Natural killer cell treated with Interleukin-12 subunit alpha and Interleukin-12 subunit beta and Interleukin-15 and Interleukin-18, amount 100 ng/mL, for 72 hours (primary cell): ENCODE results near the gene KRIT1. TPM values are rescaled to one million over a fixed set of nuclear protein-coding genes. Genes with fewer than 3 reads are reported as not detected.
A peak's percentile ranks its signal among the peaks of the same experiment; 100 is the strongest.
"Not testable (repeated sequence)": the region's sequence is repeated elsewhere in the genome, so short reads cannot be mapped to it uniquely, and the experiment has no call there.

ENCODE experiments used
- ATAC-seq, 2 donors: fragments of 150-1000 bp; cut with Tn5 transposase in 1 of 2; sonication (Bioruptor Pico), chemical (Tn5 transposase) in 1 of 2; 2 replicates each; pipeline ENCODE4 v1.10.0; 2021
- DNase-seq: peaks from one replicate; pipeline ENCODE4 v3.0.0; 2022; ENCODE audit warnings: low spot score
- H3K27ac Mint-ChIP-seq, 2 donors: 1 replicate in 1 of 2; 2 replicates in 1 of 2; pipeline ENCODE4 v1.8.0; 2022; ENCODE audit warnings: mixed read lengths in 2 of 2, mild to moderate bottlenecking in 1 of 2, moderate library complexity in 1 of 2
- H3K27me3 Mint-ChIP-seq, 2 donors: 1 replicate in 1 of 2; 2 replicates in 1 of 2; pipeline ENCODE4 v1.8.0; 2022; ENCODE audit warnings: mixed read lengths in 2 of 2
- H3K36me3 Mint-ChIP-seq: one replicate; pipeline ENCODE4 v1.8.0; 2022; ENCODE audit warnings: mixed read lengths
- H3K4me1 Mint-ChIP-seq, 2 donors: 1 replicate in 1 of 2; 2 replicates in 1 of 2; pipeline ENCODE4 v1.8.0; 2022; ENCODE audit warnings: low read depth in 2 of 2, mixed read lengths in 2 of 2, mild to moderate bottlenecking in 1 of 2
- H3K4me3 Mint-ChIP-seq: one replicate; pipeline ENCODE4 v1.8.0; 2022; ENCODE audit warnings: mixed read lengths
- H3K9me3 Mint-ChIP-seq: 2 replicates; pipeline ENCODE4 v1.8.0; 2022; ENCODE audit warnings: mixed read lengths
- total RNA-seq, 2 donors: library from RNA; stranded (reverse); gene quantifications; one replicate each; pipeline ENCODE4 v1.2.3, GENCODE V29; 2022

The KRIT1 gene
- total RNA-seq, 2 donors from 2014 or later: 51.6 to 61.0 TPM

DNA sequence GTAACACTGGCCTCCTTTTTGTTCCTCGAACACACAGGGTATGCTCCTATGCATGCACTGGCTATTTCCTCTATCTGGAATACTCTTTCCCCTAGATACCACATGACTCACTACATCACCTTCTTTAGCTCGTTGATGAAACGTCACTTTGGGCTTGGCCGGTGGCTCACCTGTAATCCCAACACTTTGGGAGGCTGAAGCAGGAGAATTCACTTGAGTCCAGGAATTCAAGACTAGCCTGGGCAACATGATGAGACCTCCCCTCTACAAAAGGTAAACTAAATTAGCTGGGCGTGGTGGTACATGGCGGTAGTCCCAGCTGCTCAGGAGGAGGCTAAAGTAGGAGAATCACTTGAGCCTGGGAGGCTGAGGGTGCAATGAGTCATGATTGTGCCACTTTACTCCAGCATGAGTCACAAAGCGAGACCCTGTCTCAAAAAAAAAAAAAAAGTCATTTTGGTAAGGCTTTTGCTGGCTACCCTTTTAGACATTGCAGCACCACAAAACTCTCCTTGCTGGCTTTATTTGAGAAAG lies 14.6 kb upstream of the KRIT1 start:
- Mint-ChIP-seq H3K9me3 (no peaks in the 10 kb centered on the region), H3K36me3 (no peaks in the 10 kb centered on the region), H3K27ac (no peak overlapping the region), H3K4me3 (no peak overlapping the region), H3K4me1 (peaks cover 11 to 20% of the 10 kb centered on the region in 2 donors), H3K27me3 (no peaks in the 10 kb centered on the region)
- no peak for DNase-seq
- no peak for ATAC-seq

DNA sequence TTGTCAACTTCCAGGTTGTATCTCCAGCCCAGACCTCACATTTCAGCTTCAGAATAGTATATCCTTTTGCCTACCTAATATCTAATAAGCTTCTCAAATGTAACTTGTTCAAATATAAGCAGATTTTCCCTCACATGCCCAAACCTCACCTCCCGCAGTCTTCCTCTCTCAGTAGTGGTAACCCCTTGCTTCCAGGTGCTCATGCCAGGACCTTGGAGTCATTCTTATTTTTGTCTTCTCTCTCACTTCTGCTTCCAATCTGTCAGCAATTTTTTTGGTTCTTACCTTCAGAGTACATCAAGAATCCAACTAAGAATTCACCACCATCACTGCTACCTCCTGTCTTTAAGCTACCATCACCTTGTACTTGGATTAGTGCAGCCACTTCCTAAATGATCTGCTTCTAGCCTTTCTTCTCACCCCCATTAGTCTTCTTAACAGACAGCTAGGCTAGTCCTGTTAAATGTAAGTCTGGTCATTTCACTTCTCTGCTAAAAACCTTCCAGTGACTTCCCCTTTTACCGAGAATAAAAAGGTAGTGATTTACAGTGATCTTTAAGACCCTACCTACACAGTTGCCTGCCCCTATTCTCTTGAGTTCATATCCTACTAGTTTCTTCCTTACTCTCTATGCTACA lies 14.0 kb upstream of the KRIT1 start:
- peaks cover 15 to 26% of the 10 kb centered on the region in 2 donors for H3K4me1 Mint-ChIP-seq
- H3K4me3 Mint-ChIP-seq: no peak overlapping the region
- H3K27ac Mint-ChIP-seq: no peak overlapping the region
- no peaks in the 10 kb centered on the region for H3K27me3 Mint-ChIP-seq
- no peak for DNase-seq
- peaks cover 4% of the 10 kb centered on the region for H3K9me3 Mint-ChIP-seq
- ATAC-seq: no peak
- H3K36me3 Mint-ChIP-seq: peaks cover 5% of the 10 kb centered on the region

DNA sequence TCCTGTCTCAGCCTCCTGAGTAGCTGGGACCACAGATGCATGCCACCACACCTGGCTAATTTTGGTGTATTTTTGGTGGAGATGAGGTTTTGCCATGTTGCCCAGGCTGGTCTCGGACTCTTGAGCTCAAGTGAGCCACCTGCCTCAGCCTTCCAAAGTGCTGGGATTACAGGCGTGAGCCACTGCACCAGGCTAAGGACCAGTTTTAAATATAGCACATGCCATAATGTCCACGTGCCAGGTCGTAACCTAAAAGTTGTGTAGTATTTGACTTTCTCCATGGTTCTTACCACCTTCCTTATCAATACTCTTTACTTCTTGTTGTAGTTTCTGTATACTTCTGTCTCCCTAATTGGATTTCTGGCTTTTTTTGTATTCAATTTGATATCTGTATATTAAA lies 13.3 kb upstream of the KRIT1 start:
- H3K4me1 Mint-ChIP-seq: peaks cover 16 to 27% of the 10 kb centered on the region in 2 donors
- peaks cover 4% of the 10 kb centered on the region for H3K9me3 Mint-ChIP-seq
- H3K27me3 Mint-ChIP-seq: no peaks in the 10 kb centered on the region
- DNase-seq: no peak
- H3K4me3 Mint-ChIP-seq: no peak overlapping the region
- peaks cover 5% of the 10 kb centered on the region for H3K36me3 Mint-ChIP-seq
- no peak for ATAC-seq
- no peak overlapping the region for H3K27ac Mint-ChIP-seq

DNA sequence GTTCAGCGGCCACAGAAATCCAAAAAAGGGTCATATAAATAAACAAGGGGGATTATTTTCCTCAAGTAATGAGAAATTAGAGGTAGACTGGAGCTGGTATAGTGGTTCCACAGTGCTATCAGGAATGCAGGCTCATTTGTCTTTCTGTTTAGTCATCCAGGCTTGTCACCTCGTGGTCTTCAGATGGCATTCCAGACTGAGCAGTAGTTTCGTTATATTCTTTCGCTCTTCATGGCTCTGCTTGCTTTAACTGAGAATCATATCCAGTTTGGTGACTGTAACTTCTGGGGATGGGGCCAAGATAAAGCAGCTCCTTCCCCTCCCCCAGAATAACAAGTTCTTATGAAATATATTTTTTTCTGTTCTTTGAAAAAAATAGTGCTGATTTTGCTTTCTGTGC lies 9.6 kb upstream of the KRIT1 start:
- no peak for ATAC-seq
- Mint-ChIP-seq H3K27ac (no peak overlapping the region), H3K4me1 (peaks cover 22 to 28% of the 10 kb centered on the region in 2 donors), H3K4me3 (no peak overlapping the region), H3K27me3 (no peaks in the 10 kb centered on the region), H3K36me3 (peaks cover 5% of the 10 kb centered on the region), H3K9me3 (peaks cover 4% of the 10 kb centered on the region)
- no peak for DNase-seq

DNA sequence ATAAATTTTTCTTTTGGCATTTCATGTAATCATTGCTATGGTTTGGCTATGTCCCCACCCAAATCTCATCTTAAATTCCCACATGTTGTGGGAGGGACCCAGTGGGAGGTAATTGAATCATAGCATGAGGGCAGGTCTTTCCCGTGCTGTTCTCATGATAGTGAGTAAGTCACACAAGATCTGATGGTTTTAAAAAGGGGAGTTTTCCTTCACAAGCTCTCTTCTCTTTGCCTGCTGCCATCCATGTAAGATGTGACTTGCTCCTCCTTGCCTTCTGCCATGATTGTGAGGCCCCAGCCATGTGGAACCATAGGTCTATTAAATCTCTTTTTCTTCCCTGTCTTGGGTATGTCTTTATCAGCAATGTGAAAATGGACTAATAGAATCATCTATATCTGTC lies 9.1 kb upstream of the KRIT1 start:
- peaks cover 17 to 23% of the 10 kb centered on the region in 2 donors for H3K4me1 Mint-ChIP-seq
- not testable (repeated sequence) for ATAC-seq, H3K27me3 Mint-ChIP-seq, DNase-seq, H3K4me3 Mint-ChIP-seq, H3K27ac Mint-ChIP-seq, H3K36me3 Mint-ChIP-seq, H3K9me3 Mint-ChIP-seq

DNA sequence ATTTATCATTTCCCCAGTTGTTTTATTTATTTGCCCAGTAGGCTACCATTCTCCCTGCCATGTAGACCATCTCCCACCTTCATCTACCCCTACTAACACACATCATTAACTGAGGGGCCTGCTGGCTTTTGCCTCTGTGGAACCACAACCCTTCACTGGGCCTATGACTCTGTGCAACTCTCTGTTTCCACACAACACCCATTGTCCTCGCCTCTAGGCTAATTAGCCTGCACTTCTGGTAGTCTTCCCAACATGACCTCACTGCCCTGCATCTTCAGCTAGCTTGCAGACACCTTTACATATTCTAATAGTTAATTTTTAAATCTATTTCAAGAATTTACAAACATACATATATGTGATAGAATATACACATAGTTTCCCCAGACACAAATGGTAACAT lies 7.5 kb upstream of the KRIT1 start:
- ATAC-seq (no peak), DNase-seq (no peak)
- Mint-ChIP-seq H3K4me3 (no peak overlapping the region), H3K36me3 (peaks cover 5% of the 10 kb centered on the region), H3K4me1 (peaks cover 15 to 21% of the 10 kb centered on the region in 2 donors), H3K27ac (no peak overlapping the region), H3K27me3 (no peaks in the 10 kb centered on the region), H3K9me3 (peaks cover 4% of the 10 kb centered on the region)

DNA sequence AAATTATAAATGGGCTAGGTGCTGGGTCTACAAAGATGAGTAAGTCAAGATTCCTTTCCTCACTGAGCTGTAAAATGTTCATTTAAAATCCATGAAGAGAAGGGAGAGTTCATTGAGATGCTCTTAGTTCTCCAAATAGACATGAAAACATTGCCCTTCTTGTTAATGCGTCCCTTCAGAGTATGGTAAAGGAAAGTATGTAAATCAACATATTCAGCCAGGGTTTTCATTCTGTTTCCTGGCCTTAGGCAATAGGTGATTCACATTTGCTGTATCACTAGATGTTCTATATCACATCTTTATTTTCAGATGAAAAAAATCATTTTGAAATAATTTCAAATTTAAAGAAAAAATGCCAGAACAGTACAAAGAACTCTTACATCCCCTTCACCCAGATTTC lies 5.5 kb upstream of the KRIT1 start:
- Mint-ChIP-seq H3K4me1 (peaks cover 29 to 34% of the 10 kb centered on the region in 2 donors), H3K36me3 (peaks cover 5% of the 10 kb centered on the region), H3K4me3 (no peak overlapping the region), H3K27ac (no peak overlapping the region), H3K27me3 (no peaks in the 10 kb centered on the region), H3K9me3 (peaks cover 4% of the 10 kb centered on the region)
- no peak for ATAC-seq
- no peak for DNase-seq

DNA sequence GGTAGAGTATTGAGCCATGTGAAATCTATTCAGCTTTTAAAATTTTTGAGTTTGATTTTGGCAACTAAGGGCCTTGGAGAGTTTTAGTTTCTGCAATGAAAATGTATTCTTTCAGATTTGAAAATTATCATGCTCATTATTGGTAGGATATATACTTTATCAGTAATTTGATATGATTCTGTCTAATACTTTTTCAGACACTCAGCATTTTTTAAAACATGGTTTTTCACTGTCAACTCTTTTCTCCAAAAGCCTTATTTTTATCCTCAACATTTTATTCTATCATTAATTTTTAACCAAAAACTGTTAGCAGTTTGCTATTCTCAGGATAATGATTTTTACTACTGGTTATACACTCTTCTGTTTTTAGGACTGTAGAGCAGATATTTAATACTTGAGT lies 4.9 kb upstream of the KRIT1 start:
- Mint-ChIP-seq H3K36me3 (peaks cover 5% of the 10 kb centered on the region), H3K4me3 (no peak overlapping the region), H3K9me3 (peaks cover 4% of the 10 kb centered on the region), H3K4me1 (peaks cover 31 to 34% of the 10 kb centered on the region in 2 donors), H3K27me3 (no peaks in the 10 kb centered on the region), H3K27ac (no peak overlapping the region)
- no peak for ATAC-seq
- no peak for DNase-seq

DNA sequence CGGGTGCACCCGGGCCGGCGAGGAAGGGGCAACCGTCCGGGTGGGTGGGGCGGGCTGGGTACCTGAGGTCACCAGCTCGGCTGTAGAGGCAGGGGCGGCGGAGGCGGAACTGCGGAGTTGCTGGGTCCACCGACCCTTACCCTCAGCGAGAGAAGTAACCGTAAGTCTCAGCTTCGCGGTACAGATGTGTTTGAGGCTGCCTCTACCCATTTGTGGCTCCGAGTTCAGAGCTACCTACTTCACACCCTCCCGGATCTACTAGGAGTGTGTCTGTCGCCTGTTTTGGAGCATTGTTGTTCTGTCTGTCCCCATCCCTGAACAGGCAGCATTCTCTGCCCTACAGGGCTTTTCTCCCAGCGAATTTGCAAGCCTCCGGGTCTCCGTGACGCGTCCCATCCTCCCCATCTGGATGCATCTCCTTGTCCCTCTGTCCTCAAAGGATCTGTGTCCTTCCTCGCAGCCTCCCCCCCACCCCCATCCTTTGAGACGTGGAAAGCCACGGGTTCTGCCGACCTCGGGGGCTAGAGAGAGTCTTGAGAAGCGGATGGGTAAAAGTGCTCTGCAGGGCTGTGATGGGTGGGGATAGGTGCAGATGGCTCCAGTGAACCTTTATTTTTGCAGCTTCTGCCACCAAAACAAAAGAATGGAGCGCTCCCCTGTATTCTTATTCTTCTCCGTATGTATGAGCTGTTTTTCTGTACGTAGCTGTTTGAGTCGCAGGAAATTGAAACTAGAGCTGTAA lies 817 bp upstream of the KRIT1 start:
- H3K27me3 Mint-ChIP-seq: no peaks in the 10 kb centered on the region
- ATAC-seq: peak; percentile 2 to 46
- DNase-seq: no peak
- H3K36me3 Mint-ChIP-seq: peaks cover 4% of the 10 kb centered on the region
- no peaks in the 10 kb centered on the region for H3K9me3 Mint-ChIP-seq
- peaks cover 33 to 41% of the 10 kb centered on the region in 2 donors for H3K4me1 Mint-ChIP-seq
- peak overlapping the region; percentile 100 for H3K4me3 Mint-ChIP-seq
- H3K27ac Mint-ChIP-seq: peak overlapping the region; percentile 86 to 100

DNA sequence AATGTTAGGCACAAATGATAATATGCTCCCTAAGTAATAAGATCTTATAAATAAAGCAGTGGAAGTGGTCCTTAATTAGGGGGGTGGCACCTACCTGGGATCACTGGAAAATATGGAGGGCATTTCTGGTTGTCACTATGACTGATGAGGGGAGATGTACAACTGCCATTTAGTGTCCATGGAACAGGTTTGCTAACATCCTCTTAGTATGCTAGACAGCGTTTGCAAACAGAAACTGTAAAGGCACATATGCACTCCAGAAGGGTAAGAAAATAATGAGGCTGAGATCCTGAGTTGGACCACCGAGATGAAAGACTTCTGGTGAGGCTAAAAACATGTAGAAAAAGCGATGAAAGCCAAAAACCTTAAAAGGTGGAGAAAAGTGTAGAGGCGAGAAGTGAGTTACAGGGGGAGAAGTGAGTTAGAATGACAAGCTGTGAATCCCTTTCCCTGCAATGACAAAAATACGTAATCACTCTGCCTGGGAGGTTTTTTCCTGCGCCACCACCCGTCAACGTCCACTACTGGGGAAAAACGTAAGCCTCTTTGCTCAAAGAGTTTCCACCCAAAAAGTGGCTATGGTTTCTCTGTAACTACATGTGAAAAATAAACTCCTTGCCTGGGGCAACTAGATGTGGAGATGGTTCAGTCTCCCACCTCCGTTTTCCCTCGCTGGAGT lies 767 bp downstream of the KRIT1 start:
- DNase-seq (no peak), ATAC-seq (peak in 1 of 2 donors; percentile 1)
- no peaks in the 10 kb centered on the region for H3K27me3 Mint-ChIP-seq
- H3K4me1 Mint-ChIP-seq: peaks cover 33 to 39% of the 10 kb centered on the region in 2 donors
- H3K36me3 Mint-ChIP-seq: peaks cover 4% of the 10 kb centered on the region
- no peaks in the 10 kb centered on the region for H3K9me3 Mint-ChIP-seq
- H3K4me3 Mint-ChIP-seq: peak overlapping the region; percentile 100
- H3K27ac Mint-ChIP-seq: peak overlapping the region; percentile 99 to 100

DNA sequence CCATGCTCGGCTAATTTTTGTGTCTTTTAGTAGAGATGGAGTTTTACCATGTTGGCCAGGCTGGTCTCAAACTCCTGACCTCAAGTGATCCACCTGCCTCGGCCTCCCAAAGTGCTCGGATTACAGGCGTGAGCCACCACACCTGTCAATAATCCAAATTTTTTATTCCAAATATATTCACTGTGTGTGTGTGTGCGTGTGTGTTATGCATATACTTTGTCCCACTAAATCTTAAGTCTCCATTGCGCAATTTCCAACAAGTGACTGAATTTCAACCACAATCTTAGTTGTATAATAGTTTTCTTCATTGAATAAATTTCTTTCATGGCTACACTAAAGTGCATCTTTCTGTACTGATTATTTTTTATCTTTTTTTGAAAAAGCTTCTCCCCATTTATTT lies 2.7 kb downstream of the KRIT1 start:
- H3K9me3 Mint-ChIP-seq: no peaks in the 10 kb centered on the region

DNA sequence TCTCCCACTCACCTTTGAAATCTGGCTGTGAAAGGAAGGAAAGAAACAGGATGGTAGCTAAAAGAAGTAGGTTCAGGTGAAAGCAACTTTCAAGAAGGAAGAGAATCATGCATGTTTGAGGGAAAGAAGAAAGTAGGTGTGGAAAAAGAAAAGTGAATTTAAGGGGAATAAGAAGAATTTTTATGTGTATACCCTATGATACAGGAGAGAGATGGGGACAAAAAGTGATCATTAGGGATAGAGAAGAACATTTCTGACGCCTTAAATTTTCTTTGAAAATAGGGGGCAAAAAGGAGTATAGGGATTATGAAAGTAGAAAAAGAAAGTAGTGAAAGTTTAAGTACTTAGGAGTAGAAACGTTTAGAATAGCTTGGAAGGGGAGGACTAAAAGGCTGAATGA lies 15.2 kb downstream of the KRIT1 start:
- H3K9me3 Mint-ChIP-seq: peaks cover 3% of the 10 kb centered on the region
- peaks cover 0 to 3% of the 10 kb centered on the region in 2 donors for H3K4me1 Mint-ChIP-seq
- ATAC-seq (no peak), DNase-seq (no peak)
- no peaks in the 10 kb centered on the region for H3K27me3 Mint-ChIP-seq
- peaks cover 39% of the 10 kb centered on the region for H3K36me3 Mint-ChIP-seq
- no peak overlapping the region for H3K27ac Mint-ChIP-seq
- no peak overlapping the region for H3K4me3 Mint-ChIP-seq

More for the DNA sequence above, 2.7 kb downstream of the KRIT1 start:
- Mint-ChIP-seq H3K27ac (no peak overlapping the region), H3K4me3 (no peak overlapping the region), H3K4me1 (peaks cover 30 to 35% of the 10 kb centered on the region in 2 donors), H3K36me3 (peaks cover 4% of the 10 kb centered on the region), H3K27me3 (no peaks in the 10 kb centered on the region)
- ATAC-seq (no peak), DNase-seq (no peak)

DNA sequence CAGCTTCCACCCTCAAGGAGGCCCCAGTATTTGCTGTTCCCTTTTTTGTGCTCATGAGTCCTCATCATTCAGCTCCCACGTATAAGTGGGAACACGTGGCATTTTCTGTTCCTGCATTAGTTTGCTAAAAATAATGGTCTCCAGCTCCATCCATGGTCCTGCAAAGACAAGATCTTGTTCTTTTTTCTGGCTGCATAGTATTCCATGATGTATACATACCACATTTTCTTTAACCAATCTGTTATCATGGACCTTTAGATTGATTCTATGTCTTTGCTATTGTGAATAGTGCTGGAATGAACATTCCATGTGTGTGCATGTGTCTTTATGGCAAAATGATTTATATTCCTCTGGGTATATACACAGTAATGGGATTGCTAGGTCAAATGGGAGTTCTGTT lies 17.0 kb downstream of the KRIT1 start:
- Mint-ChIP-seq H3K36me3 (peaks cover 41% of the 10 kb centered on the region), H3K27ac (no peak overlapping the region), H3K4me1 (peaks cover 0 to 3% of the 10 kb centered on the region in 2 donors), H3K27me3 (no peaks in the 10 kb centered on the region), H3K9me3 (peaks cover 3% of the 10 kb centered on the region), H3K4me3 (no peak overlapping the region)
- DNase-seq (no peak), ATAC-seq (no peak)

DNA sequence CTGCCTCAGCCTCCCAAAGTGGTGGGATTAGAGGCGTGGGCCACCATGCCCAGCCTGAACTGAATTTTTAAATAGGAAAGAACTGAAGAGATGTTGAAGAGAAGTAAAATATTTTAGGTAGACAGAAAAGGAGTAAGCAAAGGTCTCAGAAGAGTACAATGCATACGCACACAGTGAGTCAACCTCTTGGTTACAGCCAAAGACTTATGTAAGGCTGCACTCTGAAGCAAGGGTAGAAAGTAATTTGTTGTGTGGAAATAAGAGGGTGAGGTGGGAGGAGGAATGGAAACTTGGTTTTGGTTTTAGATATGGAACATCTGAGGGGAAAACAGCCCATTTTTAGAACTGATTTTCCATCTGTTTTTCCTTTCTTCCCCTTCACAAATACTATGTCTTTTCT lies 17.6 kb downstream of the KRIT1 start:
- H3K36me3 Mint-ChIP-seq: peaks cover 41% of the 10 kb centered on the region
- H3K4me1 Mint-ChIP-seq: peaks cover 0 to 3% of the 10 kb centered on the region in 2 donors
- no peak for DNase-seq
- no peak for ATAC-seq
- H3K4me3 Mint-ChIP-seq: no peak overlapping the region
- no peaks in the 10 kb centered on the region for H3K27me3 Mint-ChIP-seq
- H3K9me3 Mint-ChIP-seq: peaks cover 3% of the 10 kb centered on the region
- H3K27ac Mint-ChIP-seq: no peak overlapping the region
